ENCODE data around the gene CCER1.

CCER1 gene

GRCh38 chr12:90964616-90965015 is 9.6 kb upstream of the CCER1 start:
- DNase-seq: no peak

- no peak for DNase-seq
These were observed 9.0 kb upstream of the CCER1 start for GRCh38 chr12:90963946-90964345.

GRCh38 chr12:90961154-90961553 is 6.2 kb upstream of the CCER1 start:
- DNase-seq: no peak

GRCh38 chr12:90959538-90960139 is 4.7 kb upstream of the CCER1 start:
- DNase-seq: no peak

DNA sequence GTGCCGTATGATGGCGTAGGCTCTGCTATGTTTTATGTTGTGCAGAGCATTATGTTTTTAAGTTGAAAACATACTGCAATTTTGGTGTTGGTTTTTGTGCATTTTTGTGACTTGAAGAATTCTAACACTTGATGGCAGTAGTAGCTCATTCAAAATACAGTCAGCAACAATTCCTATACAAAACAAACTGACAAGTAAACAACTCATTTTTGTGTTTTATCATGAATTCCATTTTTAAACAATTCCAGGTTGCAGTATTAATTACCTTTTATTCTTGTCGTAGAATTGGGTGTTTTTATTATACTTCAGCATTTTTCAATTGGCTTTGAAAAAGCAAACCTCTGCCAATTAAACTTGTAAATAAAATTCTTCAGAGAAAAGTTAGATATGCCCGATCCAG is 4.1 kb upstream of the CCER1 start:
- DNase-seq: no peak

- DNase-seq: no peak
These were observed 3.4 kb upstream of the CCER1 start for GRCh38 chr12:90958347-90958746.

- no peak for DNase-seq
These were observed 548 bp downstream of the CCER1 start for GRCh38 chr12:90954428-90954827.

GRCh38 chr12:90953956-90954421 is 987 bp downstream of the CCER1 start:
- DNase-seq: no peak

DNA sequence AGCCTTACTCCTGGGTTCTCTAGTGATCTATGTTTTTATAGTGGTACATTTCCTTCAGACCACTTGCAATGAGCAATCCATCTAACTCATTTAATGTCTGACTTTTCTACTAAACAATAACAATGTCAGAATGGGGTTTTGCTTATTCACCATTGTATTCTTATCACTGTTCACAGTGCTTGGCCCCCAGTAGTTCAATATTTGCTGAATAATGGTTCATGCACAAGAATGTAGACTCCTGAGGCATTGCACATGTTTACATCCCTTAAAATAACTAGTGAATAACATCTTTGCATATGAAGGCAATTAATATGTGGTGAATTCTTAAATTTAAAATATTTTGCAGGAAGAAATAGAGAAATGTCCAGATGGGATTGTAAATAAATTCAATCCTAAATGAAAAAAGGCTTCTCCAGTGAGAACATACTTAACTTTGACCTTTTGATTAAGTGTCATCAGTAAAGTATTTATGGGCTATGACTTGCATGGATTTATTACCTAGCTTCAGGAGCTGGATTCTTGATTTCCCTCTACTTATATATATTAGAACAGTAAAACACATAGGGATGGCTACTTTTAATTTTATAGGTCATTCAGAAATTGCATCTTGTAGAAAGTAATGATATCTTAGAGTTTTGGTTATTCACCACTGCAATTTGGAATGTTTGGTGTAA is 3.4 kb downstream of the CCER1 start:
- DNase-seq: no peak

- DNase-seq: no peak
These were observed 7.1 kb downstream of the CCER1 start for GRCh38 chr12:90947869-90948268.

DNA sequence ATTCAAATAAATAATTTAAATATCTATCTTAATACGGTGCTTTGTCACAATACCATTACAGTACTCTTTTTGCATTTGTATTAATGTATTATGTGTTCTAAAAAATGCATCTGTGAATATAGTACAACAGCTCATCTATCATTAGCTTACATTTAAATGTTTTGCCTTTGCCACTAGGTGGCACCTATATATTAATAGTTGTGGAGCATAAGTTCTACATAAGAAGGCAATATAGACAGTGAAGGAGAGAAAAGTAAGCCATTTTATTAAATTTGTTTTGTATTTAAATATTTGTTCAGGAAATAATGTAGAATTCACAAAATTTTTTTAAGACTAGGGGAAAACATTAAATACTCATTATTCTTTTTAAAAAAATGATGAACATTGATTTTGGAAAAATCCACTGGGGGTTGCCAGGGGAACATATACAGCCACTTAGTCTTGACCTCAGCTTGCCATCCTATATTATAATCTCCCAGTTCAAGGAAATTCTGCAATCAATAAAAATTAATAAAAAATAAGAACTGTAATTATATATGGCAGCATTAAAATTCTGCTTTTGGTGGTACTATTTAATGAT is 9.8 kb downstream of the CCER1 start:
- DNase-seq: no peak

GRCh38 chr12:90943255-90943654 is 11.7 kb downstream of the CCER1 start:
- no peak for DNase-seq

DNA sequence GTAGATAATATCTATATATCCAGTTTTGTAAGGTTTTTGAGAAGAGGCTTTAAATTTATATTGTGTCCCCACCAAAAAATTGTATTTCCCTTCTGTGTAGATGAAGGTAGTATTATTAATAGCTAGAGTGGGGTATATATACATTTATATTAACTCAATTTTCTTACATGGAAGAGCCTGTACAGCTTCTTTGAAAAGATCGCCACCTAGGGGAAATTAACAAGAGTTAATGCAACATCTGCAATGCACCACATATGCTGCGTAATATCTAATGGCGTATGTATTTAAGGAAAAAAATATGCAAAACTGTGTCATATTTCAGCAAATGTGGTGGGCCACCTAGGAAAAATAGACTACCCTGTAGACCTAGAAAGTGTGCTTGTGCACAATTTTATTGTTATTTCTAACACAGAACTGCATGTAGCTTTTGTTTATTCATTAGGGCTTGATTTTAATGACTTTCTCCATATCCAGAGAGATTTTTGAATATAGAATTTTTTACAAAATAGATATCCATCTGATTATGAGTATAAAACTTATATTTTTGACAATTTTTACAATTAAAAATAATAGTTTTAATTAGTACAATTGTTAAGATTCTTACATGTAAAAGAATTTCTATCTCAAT is 14.0 kb downstream of the CCER1 start:
- no peak for DNase-seq

GRCh38 chr12:90939382-90939781 is 15.6 kb downstream of the CCER1 start:
- no peak for DNase-seq

DNA sequence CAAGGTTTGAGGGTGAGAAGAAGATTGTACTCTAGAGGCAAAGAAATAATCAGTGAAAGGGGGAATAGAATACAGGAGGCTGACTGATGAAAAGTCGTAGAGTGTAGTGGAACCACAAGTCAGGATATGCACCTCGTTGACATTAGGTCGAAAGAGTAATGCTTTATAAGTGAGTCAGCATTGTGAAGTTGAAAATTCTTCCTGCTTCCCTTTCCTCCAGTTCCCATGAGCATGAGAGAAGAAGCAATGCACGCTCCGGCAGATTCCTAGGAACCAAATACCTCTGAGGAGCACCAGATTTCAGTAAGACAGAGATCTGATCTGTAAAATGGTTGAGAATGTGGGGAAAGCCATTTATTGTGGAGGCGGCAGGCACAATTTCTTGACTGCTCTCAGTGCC is 16.5 kb downstream of the CCER1 start:
- DNase-seq: no peak

DNA sequence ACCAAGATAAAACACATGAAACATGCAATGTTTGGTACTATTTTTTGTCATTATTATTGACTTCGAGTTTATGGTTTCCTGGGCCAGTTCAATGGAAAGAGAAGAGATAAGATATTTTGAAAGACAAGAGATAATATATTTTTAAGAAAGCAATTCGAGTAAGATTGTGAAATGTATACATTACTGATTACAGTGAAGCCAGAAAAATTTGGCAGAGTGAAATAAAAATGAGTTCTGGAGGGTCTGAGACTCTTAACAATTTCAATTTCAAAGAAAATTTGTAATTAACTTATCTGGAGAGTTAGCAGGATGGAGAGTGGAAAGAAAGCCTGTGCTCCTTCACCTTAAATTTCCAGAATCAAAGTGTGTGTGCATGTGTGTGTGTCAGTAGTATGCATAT is 17.3 kb downstream of the CCER1 start:
- DNase-seq: no peak

DNA sequence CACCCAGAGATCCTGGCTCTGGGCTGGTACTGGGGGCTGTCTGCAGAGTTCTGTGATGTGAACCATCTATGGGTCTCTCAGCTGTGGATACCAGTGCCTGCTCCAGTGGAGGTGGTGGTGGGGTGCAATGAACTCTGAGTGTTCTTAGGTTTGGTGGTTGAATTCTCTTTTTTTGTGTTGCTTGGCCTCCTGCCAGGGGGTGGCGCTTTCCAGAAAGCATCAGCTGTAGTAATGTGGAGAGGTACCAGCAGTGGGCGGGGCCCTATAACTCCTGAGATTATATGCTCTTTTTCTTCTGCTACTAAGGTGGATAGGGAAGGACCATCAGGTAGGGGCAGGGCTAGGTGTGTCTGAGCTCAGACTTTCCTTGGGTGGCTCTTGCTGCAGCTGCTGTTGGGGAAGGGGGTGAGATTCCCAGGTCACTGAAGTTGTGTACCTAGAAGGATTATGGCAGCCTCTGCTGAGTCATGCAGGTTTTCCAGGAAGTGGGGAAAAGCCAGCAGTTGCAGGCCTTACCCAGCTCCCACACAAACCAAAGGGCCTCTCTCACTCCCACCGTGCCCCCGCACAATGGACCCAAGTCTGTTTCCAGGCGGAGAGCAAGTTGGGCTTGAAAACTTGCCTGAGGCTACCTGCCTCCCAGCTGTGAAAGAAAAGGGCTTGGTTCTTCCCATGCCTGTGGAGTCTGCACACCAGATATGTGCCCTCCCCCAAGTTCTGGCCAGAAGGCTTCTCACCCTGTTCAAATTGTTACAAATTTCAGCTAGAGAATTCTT is 18.6 kb downstream of the CCER1 start:
- no peak for DNase-seq

DNA sequence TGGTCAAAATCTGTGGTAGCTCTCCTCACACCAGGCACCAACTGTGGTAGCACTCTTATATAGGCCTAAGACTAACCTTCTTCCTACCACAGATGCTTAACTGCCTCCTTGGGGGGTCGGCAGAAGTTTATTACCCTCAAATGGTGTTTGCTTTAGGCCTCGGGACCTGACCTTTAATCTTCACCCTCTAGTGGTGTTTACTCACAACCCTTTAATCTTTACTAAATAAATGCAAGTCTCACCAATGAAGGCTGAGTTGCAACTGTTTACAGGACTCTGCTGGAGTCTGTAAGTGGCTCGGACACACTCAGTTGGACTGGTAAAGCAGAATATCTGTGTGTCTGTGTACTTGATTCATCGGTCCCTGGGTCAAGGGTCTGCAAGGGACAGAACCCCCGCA is 29.4 kb downstream of the CCER1 start:
- no peak for DNase-seq

DNA sequence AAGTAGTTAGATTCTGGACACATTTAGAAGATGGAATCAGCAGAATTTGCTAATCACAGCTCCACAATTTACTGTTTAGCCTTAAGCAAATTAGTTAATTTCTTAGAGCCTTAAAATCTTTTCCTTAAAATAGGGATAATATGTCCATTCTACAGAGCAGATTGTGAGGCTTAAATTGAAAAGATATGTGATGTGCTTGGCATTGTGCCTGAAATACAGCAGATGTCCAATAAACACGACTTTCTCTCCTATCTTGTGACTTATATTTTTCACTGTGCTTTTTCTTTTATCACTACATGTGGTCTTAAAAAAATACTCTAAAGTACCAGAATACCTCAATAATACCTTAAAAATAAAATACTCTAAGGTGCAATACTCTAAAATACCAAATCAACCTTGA is 30.6 kb downstream of the CCER1 start:
- no peak for DNase-seq

DNA sequence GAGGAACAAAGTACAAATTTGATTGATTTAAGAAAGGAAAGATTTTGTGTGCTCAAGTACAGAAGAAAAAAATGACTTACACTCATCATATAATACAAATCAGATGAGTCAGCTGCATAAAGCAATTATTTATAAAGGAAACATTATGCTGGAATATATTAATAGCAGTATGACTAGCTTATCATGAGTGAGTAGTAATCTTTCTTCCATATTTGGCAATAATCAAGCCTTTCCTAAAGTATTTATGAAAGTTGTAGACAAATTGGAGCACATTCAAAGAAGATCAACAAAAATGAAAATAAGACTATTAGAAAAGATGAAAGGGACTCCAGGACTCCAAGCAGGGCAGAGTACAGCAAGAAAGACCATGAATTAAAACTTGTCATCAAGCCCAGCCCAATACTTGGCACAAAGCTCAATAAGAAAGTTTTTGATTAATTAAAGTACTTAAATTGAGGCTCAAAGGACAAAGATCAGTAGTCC is 32.8 kb downstream of the CCER1 start:
- no peak for DNase-seq

DNA sequence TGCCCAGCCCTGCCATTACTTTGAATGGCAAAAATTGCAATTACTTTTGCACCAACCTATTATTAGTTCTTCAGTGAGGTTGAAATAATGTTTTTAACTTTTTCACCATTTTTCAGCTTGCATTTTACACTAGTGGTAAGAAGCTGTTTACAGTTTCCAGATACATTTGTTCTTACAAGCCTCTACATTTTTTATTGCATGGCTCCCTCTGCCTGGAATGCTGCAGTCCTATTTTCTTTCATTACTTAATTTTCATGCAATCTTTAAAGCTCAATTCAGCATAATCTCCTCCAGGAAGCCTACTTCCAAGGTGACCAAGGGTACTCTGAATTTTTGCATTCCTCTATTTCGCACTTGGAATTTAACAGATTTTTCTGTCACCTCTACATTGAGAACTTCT is 33.4 kb downstream of the CCER1 start:
- no peak for DNase-seq

- DNase-seq: no peak
These were observed 34.8 kb downstream of the CCER1 start for GRCh38 chr12:90920222-90920621.

DNA sequence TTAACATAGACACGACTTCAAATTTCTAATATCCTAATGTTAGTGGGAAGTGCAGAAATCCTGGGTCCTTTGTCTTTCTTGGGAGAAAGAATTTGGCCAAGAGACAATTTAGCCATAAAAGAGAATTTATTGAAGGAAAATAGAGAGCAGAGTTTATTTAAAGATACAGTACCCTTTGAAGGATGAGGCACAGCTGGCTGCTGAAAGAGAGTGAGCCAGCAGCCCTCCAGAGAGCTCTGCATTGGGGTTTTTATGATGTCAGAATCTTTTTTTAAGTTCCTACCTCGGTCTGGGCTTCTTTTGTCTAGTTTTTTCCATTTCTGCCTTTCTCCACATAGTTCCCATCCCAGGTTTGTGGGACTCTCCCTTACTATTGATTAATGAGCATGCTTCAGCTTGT is 37.5 kb downstream of the CCER1 start:
- DNase-seq: no peak
